Right atrium auricular region (tissue), 2 donors: ENCODE data around the gene HPX. TPM values are rescaled to one million over a fixed set of nuclear protein-coding genes. Genes with fewer than 3 reads are reported as not detected.

Source experiments
- DNase-seq: peaks from one replicate; pipeline ENCODE4 v3.0.0-alpha.2; 2019; ENCODE audit warnings: low spot score
- H3K27ac ChIP-seq, 2 donors: fragments of 200-600 bp; sonication (generic); 1 replicate in 1 of 2; 2 replicates in 1 of 2; pipeline ENCODE4 v1.5.1; 2016 to 2019
- H3K27me3 ChIP-seq, 2 donors: fragments of 200-600 bp; sonication (generic); one replicate each; pipeline versions ENCODE4 v1.5.1 to v1.6.0; 2017 to 2019
- H3K36me3 ChIP-seq: fragments of 200-600 bp; sonication (generic); one replicate; pipeline ENCODE4 v1.5.1; 2016
- H3K4me1 ChIP-seq, 2 donors: fragments of 200-600 bp; sonication (generic); one replicate each; pipeline versions ENCODE4 v1.5.1 to v1.6.0; 2017 to 2019
- H3K4me3 ChIP-seq, 2 donors: fragments of 200-600 bp; sonication (generic); 1 replicate in 1 of 2; 2 replicates in 1 of 2; pipeline ENCODE4 v1.5.1; 2017 to 2019; ENCODE audit warnings: mild to moderate bottlenecking in 1 of 2, moderate library complexity in 1 of 2
- H3K9me3 ChIP-seq, 2 donors: fragments of 200-600 bp; sonication (generic); one replicate each; pipeline ENCODE4 v1.5.1; 2019
- total RNA-seq, 2 donors: library from RNA; depleted of rRNA; stranded (reverse); fragments of >200 nt; gene quantifications; one replicate each; pipeline ENCODE4 v1.1.0, GENCODE V29; 2016
- TF ChIP-seq, protein P1 (sequence below), 2 donors: fragments of 200-600 bp; sonication (generic); IDR thresholded peaks; one replicate each; pipeline ENCODE4 v1.5.1; 2019; ENCODE audit warnings: antibody characterized with exemption in 2 of 2

Gene HPX
- total RNA-seq, 2 donors from 2014 or later: 0.20 TPM; not detected in 1

DNA sequence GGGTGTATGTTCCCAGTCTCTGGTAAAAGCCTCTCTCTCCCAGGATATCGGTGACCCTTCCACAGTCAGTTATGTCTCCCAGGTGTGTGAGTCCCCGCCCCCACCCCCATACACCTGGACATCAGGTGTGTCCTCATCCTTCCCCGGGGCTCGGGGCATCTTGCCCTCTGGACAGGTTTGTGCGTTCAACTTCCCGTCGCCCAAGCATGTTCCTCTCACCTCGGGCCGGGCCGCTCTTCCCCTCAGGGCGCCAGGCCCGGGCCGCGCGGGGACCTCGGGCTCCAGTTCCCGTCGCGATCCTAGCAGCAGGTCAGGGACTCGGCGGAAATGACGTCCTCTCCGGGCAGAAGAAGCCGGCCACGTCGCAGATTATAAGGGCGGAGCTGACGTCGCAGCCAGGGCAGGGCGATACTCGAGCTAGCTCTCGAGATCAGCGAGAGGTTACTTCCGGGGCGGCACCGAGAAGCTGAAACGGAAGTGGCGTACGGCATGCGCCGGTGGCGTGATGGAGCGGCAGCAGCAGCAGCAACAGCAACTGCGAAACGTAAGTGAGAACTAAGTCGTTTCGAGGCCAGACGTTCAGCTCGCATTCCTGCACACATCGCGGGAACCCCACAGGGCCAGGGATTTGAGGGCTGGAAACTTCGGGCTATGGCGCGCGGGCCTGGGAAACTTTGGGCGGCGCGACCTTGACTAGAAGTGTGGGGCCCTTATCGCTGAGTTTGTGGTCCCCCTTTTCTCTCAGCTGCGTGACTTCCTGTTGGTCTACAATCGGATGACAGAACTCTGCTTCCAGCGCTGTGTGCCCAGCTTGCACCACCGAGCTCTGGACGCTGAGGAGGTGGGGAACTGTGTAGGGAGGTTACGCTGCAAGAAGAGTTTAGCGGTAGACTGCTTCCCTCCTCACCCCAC lies 40.5 kb upstream of the HPX start, which contains the start of the genes ARFIP2 and TIMM10B:
Gene ARFIP2, minus strand, starts transcription at position 320 of the 912 bp plus-strand sequence. CDS start 910 bp downstream, outside the sequence.
Gene TIMM10B, plus strand, starts transcription at position 490 of the 912 bp plus-strand sequence. Its CDS starts 16 bp downstream, at position 506.
- Histone ChIP-seq H3K36me3 (peaks cover 47% of the 10 kb centered on the region), H3K4me1 (peaks cover 0 to 31% of the 10 kb centered on the region in 2 donors), H3K9me3 (no peaks in the 10 kb centered on the region), H3K27ac (peak within 1 kb of the TSS; percentile 90 to 94), H3K4me3 (peak within 1 kb of the TSS; percentile 65 to 70), H3K27me3 (no peaks in the 10 kb centered on the region)
- peak; percentile 99 for DNase-seq
- TF ChIP-seq, protein P1, sequence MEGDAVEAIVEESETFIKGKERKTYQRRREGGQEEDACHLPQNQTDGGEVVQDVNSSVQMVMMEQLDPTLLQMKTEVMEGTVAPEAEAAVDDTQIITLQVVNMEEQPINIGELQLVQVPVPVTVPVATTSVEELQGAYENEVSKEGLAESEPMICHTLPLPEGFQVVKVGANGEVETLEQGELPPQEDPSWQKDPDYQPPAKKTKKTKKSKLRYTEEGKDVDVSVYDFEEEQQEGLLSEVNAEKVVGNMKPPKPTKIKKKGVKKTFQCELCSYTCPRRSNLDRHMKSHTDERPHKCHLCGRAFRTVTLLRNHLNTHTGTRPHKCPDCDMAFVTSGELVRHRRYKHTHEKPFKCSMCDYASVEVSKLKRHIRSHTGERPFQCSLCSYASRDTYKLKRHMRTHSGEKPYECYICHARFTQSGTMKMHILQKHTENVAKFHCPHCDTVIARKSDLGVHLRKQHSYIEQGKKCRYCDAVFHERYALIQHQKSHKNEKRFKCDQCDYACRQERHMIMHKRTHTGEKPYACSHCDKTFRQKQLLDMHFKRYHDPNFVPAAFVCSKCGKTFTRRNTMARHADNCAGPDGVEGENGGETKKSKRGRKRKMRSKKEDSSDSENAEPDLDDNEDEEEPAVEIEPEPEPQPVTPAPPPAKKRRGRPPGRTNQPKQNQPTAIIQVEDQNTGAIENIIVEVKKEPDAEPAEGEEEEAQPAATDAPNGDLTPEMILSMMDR (IDR thresholded peaks at IDR 0.05): no peak

DNA sequence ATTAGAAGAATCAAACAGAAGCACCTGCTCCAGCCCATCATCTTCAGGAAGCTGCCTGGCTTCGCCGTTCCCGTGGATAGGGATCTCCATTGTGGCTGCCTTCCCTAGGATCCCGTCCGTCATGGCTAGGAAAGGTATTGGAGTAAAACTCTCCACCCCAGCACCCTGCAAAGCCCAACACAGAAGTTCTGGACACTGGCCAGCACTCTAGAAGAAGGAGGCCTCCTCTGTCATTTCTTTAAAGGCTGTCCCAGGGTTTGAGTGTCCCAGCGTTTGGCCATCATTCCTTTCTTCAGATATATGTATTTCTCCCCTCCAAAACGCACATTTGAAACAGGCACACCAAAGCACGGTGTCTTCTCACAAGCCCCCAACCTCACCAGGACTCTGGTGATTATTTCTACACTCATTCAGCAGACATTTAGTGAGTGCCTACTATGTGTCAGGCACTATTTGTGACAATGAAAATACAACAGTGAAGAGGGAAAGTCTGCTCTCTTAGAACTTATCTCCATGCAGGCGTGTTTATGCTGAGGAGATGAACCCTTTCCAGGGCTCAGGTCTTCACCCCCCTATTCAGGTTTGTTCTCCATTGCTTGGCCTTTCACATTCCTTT lies 39.6 kb upstream of the HPX start:
- Histone ChIP-seq H3K36me3 (peaks cover 41% of the 10 kb centered on the region), H3K27me3 (no peaks in the 10 kb centered on the region), H3K4me3 (peak overlapping the region; percentile 65 to 70), H3K9me3 (no peaks in the 10 kb centered on the region), H3K27ac (peak overlapping the region; percentile 90 to 94), H3K4me1 (peaks cover 0 to 31% of the 10 kb centered on the region in 2 donors)
- TF ChIP-seq, protein P1 (IDR thresholded peaks at IDR 0.05): no peak
- no peak for DNase-seq

DNA sequence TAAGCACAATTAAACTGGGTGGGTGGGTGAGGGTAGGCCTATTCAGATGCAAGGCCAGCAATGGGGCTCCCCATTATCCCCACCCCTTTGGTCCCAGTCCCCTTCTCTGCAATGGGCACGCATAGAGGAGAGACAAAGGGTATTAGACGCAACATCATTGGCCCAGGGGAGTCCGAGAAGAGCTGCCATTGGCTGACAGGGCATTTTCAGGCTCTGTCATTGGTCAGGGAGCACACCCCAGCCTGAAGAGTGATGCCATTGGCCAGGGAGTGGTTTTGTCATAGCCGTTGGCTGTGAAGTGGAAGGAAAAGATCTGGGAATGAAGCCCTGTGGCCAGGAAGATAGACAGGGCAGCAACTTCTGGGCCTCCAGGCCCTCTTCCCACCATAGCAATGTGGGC lies 35.8 kb upstream of the HPX start:
- Histone ChIP-seq H3K4me1 (peaks cover 0 to 37% of the 10 kb centered on the region in 2 donors), H3K36me3 (peaks cover 26% of the 10 kb centered on the region), H3K27me3 (no peaks in the 10 kb centered on the region), H3K27ac (no peak overlapping the region), H3K9me3 (no peaks in the 10 kb centered on the region), H3K4me3 (no peak overlapping the region)
- TF ChIP-seq, protein P1 (IDR thresholded peaks at IDR 0.05): no peak
- no peak for DNase-seq

DNA sequence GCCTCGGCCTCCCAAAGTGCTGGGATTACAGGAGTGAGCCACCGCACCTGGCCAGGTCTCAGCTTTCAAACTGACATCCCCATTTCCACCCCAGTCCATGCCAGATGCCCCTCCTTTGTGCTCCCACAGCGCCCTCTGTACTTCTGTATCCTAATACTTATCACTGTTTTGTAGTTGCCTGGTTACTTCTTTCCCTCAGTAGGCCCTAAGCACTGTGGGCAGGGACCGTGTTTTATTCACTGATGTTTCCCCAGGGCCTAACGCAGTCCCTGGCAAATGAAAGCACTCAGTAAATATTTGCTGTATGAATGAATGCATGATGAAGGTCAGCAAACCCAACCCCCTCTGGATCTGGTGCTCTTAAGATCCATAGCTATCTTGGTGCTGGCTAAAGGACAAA lies 35.1 kb upstream of the HPX start:
- Histone ChIP-seq H3K36me3 (peaks cover 26% of the 10 kb centered on the region), H3K4me3 (no peak overlapping the region), H3K9me3 (no peaks in the 10 kb centered on the region), H3K27me3 (no peaks in the 10 kb centered on the region), H3K4me1 (peaks cover 0 to 36% of the 10 kb centered on the region in 2 donors), H3K27ac (no peak overlapping the region)
- no peak for DNase-seq
- TF ChIP-seq, protein P1 (IDR thresholded peaks at IDR 0.05): no peak

DNA sequence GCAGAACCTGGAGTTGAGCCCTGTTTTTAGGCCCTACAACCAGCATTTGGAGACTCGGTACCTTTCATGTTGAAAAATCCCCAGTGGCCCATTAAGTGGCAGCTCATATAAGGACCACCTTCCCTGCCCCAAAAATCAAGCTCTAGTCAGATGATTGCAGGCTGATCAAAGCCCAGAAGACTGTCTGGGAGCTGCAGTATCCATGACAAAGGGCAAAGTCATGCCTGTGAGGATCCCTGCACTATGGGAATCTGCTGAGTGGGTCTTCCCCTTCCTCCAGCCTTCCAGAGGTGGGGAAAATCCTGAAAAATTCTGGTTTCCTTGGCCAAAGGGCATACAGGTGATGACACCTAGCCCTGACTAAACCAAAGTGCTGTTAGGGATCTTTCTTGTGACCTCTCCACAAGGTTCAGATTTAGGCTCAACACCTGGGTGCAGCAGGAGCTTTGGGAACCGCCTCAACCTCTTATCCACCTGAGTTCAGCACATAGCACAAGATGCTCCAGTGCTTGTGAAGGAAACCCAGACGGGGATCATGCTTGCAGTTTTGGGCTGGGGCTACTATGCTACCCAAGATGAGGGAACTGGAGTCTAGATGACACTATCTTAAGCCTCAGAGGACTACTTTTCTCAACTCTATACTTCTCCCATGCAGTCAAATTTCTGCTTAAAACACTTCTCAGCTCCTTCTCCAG lies 34.2 kb upstream of the HPX start:
- TF ChIP-seq, protein P1 (IDR thresholded peaks at IDR 0.05): no peak
- peak overlapping the region; percentile 89 to 96 for H3K27ac ChIP-seq
- peak overlapping the region in 1 of 2 donors; percentile 82 for H3K4me3 ChIP-seq
- no peaks in the 10 kb centered on the region for H3K9me3 ChIP-seq
- H3K27me3 ChIP-seq: no peaks in the 10 kb centered on the region
- no peak for DNase-seq
- H3K4me1 ChIP-seq: peaks cover 0 to 26% of the 10 kb centered on the region in 2 donors
- peaks cover 26% of the 10 kb centered on the region for H3K36me3 ChIP-seq
